MM.1S (cell line): Measurements from ENCODE around the gene SMAP1.

Experiments
- EZH2phosphoT487 ChIP-seq: fragments of 300-600 bp; sonication (generic); IDR thresholded peaks from 2 replicates; pipeline ENCODE4 v1.6.1; 2018; ENCODE audit warnings: antibody characterized with exemption, low read length
- TF ChIP-seq, protein P1 (sequence below): fragments of 300-600 bp; sonication (generic); IDR thresholded peaks from 2 replicates; pipeline ENCODE4 v1.5.1; 2016; ENCODE audit warnings: antibody characterized with exemption, low read length, mixed read lengths

DNA sequence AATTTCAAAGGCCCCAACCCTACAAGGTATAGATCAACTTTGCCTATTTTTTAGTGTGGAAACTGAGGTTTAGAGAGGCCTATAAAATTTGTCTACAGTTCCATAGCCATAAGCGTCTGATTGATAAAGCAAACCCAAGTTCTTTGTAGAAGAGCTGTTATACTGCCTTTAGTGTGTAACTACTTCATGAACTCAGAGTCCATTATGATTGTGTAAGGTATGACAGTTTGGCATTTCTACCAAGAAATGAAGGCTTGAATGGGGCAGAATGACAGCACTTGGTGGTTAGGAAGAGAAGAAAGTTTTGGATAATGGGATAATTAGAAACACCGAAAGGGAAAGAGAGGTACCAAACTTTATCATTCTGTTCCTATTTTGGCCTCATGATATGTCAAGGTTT, 38.1 kb downstream of the SMAP1 start:
- TF ChIP-seq, protein P1, sequence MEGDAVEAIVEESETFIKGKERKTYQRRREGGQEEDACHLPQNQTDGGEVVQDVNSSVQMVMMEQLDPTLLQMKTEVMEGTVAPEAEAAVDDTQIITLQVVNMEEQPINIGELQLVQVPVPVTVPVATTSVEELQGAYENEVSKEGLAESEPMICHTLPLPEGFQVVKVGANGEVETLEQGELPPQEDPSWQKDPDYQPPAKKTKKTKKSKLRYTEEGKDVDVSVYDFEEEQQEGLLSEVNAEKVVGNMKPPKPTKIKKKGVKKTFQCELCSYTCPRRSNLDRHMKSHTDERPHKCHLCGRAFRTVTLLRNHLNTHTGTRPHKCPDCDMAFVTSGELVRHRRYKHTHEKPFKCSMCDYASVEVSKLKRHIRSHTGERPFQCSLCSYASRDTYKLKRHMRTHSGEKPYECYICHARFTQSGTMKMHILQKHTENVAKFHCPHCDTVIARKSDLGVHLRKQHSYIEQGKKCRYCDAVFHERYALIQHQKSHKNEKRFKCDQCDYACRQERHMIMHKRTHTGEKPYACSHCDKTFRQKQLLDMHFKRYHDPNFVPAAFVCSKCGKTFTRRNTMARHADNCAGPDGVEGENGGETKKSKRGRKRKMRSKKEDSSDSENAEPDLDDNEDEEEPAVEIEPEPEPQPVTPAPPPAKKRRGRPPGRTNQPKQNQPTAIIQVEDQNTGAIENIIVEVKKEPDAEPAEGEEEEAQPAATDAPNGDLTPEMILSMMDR = no peak
- TF ChIP-seq EZH2phosphoT487 = no peak
